ENCODE measurements around the gene NTM. TPM values are rescaled to one million over a fixed set of nuclear protein-coding genes. Genes with fewer than 3 reads are reported as not detected.

The NTM gene
- total RNA-seq, 1 experiment from 2014 or later = 16.4 TPM

DNA sequence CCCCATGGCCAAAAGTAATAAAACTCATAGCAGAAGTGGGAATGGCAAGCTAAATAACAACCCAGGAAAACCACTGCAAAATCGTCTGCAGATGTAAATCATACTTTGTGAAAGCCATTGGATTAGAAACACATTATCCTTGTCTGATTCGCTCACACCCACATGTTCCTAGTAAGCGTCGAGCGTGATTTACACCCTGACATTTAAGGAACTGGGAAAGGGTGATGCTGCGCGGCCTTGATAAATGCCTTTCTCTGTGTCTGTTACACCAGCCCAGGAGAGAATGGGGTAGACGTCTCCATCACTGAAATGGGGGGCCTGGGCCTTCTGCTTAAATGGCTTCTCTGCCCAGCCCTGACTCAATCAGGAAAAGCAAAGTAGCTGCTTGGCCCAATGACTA lies 162.7 kb downstream of the NTM start:
- POLR2A ChIA-PET = no interaction called here
- DNase-seq (ENCODE audit: low spot score) = no peak
- no peak for ATAC-seq
- Mint-ChIP-seq H3K9me3 (no peaks in the 10 kb centered on the region), H3K27me3 (ENCODE audit: low read depth) (no peaks in the 10 kb centered on the region; the same call in 1 of the 2 replicates), H3K36me3 (no peaks in the 10 kb centered on the region), H3K4me3 (no peak overlapping the region), H3K27ac (no peak overlapping the region), H3K4me1 (peaks cover 4% of the 10 kb centered on the region)
- CTCF ChIA-PET = interaction anchor here (1.0 to 2.0 kb wide), 2 partner anchors 67 to 136 kb away, joined by 3 to 6 read pairs; no protein-coding TSS in a partner anchor
- TF ChIP-seq, protein P1, sequence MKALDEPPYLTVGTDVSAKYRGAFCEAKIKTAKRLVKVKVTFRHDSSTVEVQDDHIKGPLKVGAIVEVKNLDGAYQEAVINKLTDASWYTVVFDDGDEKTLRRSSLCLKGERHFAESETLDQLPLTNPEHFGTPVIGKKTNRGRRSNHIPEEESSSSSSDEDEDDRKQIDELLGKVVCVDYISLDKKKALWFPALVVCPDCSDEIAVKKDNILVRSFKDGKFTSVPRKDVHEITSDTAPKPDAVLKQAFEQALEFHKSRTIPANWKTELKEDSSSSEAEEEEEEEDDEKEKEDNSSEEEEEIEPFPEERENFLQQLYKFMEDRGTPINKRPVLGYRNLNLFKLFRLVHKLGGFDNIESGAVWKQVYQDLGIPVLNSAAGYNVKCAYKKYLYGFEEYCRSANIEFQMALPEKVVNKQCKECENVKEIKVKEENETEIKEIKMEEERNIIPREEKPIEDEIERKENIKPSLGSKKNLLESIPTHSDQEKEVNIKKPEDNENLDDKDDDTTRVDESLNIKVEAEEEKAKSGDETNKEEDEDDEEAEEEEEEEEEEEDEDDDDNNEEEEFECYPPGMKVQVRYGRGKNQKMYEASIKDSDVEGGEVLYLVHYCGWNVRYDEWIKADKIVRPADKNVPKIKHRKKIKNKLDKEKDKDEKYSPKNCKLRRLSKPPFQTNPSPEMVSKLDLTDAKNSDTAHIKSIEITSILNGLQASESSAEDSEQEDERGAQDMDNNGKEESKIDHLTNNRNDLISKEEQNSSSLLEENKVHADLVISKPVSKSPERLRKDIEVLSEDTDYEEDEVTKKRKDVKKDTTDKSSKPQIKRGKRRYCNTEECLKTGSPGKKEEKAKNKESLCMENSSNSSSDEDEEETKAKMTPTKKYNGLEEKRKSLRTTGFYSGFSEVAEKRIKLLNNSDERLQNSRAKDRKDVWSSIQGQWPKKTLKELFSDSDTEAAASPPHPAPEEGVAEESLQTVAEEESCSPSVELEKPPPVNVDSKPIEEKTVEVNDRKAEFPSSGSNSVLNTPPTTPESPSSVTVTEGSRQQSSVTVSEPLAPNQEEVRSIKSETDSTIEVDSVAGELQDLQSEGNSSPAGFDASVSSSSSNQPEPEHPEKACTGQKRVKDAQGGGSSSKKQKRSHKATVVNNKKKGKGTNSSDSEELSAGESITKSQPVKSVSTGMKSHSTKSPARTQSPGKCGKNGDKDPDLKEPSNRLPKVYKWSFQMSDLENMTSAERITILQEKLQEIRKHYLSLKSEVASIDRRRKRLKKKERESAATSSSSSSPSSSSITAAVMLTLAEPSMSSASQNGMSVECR (CRISPR knock-in tag; IDR thresholded peaks at IDR 0.05; ENCODE audit: borderline replicate concordance) = no peak
- TF ChIP-seq, protein P2, sequence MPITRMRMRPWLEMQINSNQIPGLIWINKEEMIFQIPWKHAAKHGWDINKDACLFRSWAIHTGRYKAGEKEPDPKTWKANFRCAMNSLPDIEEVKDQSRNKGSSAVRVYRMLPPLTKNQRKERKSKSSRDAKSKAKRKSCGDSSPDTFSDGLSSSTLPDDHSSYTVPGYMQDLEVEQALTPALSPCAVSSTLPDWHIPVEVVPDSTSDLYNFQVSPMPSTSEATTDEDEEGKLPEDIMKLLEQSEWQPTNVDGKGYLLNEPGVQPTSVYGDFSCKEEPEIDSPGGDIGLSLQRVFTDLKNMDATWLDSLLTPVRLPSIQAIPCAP (CRISPR knock-in tag; IDR thresholded peaks at IDR 0.05) = no peak
- TF ChIP-seq CREM (CRISPR knock-in tag; IDR thresholded peaks at IDR 0.05) = no peak
- TF ChIP-seq, protein P3, sequence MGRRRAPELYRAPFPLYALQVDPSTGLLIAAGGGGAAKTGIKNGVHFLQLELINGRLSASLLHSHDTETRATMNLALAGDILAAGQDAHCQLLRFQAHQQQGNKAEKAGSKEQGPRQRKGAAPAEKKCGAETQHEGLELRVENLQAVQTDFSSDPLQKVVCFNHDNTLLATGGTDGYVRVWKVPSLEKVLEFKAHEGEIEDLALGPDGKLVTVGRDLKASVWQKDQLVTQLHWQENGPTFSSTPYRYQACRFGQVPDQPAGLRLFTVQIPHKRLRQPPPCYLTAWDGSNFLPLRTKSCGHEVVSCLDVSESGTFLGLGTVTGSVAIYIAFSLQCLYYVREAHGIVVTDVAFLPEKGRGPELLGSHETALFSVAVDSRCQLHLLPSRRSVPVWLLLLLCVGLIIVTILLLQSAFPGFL (CRISPR knock-in tag; IDR thresholded peaks at IDR 0.05; ENCODE audit: borderline replicate concordance) = no peak
- TF ChIP-seq NR2C2 (CRISPR knock-in tag; IDR thresholded peaks at IDR 0.05) = no peak
- no peak for TF ChIP-seq ZNF416 (CRISPR knock-in tag; IDR thresholded peaks at IDR 0.05)
- TF ChIP-seq, protein P4, sequence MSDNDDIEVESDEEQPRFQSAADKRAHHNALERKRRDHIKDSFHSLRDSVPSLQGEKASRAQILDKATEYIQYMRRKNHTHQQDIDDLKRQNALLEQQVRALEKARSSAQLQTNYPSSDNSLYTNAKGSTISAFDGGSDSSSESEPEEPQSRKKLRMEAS (CRISPR knock-in tag; IDR thresholded peaks at IDR 0.05) = no peak
- TF ChIP-seq TP53 (CRISPR knock-in tag; IDR thresholded peaks at IDR 0.05) = no peak
- TF ChIP-seq, protein P5, sequence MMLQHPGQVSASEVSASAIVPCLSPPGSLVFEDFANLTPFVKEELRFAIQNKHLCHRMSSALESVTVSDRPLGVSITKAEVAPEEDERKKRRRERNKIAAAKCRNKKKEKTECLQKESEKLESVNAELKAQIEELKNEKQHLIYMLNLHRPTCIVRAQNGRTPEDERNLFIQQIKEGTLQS (CRISPR knock-in tag; conservative IDR thresholded peaks at IDR 0.05) = no peak
- TF ChIP-seq, protein P6, sequence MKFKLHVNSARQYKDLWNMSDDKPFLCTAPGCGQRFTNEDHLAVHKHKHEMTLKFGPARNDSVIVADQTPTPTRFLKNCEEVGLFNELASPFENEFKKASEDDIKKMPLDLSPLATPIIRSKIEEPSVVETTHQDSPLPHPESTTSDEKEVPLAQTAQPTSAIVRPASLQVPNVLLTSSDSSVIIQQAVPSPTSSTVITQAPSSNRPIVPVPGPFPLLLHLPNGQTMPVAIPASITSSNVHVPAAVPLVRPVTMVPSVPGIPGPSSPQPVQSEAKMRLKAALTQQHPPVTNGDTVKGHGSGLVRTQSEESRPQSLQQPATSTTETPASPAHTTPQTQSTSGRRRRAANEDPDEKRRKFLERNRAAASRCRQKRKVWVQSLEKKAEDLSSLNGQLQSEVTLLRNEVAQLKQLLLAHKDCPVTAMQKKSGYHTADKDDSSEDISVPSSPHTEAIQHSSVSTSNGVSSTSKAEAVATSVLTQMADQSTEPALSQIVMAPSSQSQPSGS (CRISPR knock-in tag; IDR thresholded peaks at IDR 0.05; ENCODE audit: borderline replicate concordance, low read depth) = no peak

DNA sequence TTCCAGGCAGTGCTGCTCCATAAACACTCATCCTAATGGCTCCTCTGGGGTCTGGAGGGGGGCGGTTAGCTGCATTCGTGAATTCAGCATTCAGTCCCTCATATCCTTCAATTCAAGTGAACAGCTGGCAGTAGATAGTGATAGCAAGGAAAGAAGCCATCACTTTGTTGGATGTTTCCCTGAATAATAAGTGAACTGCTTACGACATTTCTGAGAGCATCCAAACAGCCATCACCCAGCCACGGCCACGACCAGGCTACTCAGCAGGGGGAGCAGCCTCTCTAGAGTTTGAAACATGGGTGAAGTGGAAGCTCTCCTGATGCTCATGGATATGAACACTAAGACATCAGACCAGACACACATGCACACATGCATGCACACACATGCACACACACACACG lies 163.6 kb downstream of the NTM start:
- H3K9me3 Mint-ChIP-seq = no peaks in the 10 kb centered on the region
- no peak overlapping the region for H3K27ac Mint-ChIP-seq
- no peak for TF ChIP-seq NFATC4 (CRISPR knock-in tag; IDR thresholded peaks at IDR 0.05)
- no peak for TF ChIP-seq HMGA2 (CRISPR knock-in tag; IDR thresholded peaks at IDR 0.05)
- TF ChIP-seq, protein P7, sequence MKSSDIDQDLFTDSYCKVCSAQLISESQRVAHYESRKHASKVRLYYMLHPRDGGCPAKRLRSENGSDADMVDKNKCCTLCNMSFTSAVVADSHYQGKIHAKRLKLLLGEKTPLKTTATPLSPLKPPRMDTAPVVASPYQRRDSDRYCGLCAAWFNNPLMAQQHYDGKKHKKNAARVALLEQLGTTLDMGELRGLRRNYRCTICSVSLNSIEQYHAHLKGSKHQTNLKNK (CRISPR knock-in tag; IDR thresholded peaks at IDR 0.05) = no peak
- TF ChIP-seq CREM (CRISPR knock-in tag; IDR thresholded peaks at IDR 0.05) = no peak
- no peak for TF ChIP-seq ZNF671 (CRISPR knock-in tag; IDR thresholded peaks at IDR 0.05)
- TF ChIP-seq, protein P8, sequence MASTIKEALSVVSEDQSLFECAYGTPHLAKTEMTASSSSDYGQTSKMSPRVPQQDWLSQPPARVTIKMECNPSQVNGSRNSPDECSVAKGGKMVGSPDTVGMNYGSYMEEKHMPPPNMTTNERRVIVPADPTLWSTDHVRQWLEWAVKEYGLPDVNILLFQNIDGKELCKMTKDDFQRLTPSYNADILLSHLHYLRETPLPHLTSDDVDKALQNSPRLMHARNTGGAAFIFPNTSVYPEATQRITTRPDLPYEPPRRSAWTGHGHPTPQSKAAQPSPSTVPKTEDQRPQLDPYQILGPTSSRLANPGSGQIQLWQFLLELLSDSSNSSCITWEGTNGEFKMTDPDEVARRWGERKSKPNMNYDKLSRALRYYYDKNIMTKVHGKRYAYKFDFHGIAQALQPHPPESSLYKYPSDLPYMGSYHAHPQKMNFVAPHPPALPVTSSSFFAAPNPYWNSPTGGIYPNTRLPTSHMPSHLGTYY (CRISPR knock-in tag; IDR thresholded peaks at IDR 0.05) = no peak
- TF ChIP-seq, protein P9, sequence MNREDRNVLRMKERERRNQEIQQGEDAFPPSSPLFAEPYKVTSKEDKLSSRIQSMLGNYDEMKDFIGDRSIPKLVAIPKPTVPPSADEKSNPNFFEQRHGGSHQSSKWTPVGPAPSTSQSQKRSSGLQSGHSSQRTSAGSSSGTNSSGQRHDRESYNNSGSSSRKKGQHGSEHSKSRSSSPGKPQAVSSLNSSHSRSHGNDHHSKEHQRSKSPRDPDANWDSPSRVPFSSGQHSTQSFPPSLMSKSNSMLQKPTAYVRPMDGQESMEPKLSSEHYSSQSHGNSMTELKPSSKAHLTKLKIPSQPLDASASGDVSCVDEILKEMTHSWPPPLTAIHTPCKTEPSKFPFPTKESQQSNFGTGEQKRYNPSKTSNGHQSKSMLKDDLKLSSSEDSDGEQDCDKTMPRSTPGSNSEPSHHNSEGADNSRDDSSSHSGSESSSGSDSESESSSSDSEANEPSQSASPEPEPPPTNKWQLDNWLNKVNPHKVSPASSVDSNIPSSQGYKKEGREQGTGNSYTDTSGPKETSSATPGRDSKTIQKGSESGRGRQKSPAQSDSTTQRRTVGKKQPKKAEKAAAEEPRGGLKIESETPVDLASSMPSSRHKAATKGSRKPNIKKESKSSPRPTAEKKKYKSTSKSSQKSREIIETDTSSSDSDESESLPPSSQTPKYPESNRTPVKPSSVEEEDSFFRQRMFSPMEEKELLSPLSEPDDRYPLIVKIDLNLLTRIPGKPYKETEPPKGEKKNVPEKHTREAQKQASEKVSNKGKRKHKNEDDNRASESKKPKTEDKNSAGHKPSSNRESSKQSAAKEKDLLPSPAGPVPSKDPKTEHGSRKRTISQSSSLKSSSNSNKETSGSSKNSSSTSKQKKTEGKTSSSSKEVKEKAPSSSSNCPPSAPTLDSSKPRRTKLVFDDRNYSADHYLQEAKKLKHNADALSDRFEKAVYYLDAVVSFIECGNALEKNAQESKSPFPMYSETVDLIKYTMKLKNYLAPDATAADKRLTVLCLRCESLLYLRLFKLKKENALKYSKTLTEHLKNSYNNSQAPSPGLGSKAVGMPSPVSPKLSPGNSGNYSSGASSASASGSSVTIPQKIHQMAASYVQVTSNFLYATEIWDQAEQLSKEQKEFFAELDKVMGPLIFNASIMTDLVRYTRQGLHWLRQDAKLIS (CRISPR knock-in tag; IDR thresholded peaks at IDR 0.05; ENCODE audit: borderline replicate concordance) = no peak
- ChIA-PET CTCF (interaction anchor here (1.0 to 2.0 kb wide), 3 partner anchors 68 to 154 kb away, joined by 3 to 6 read pairs (median 3); no protein-coding TSS in a partner anchor), POLR2A (no interaction called here)
- DNase-seq (ENCODE audit: low spot score) = no peak
- ATAC-seq = no peak
- no peaks in the 10 kb centered on the region for H3K36me3 Mint-ChIP-seq
- peaks cover 4% of the 10 kb centered on the region for H3K4me1 Mint-ChIP-seq
- no peaks in the 10 kb centered on the region; the same call in 1 of the 2 replicates for H3K27me3 Mint-ChIP-seq (ENCODE audit: low read depth)
- H3K4me3 Mint-ChIP-seq = no peak overlapping the region
